Caco-2 (cell line): Measurements from ENCODE around the gene SBF2. TPM values are rescaled to one million over a fixed set of nuclear protein-coding genes. Genes with fewer than 3 reads are reported as not detected.

Experiments
- BruUV-seq: library from RNA; stranded (reverse); fragments of 400-500 nt; replicated peaks from 2 replicates; lab custom pipeline; 2021; lab: Mats Ljungman, UMichigan
- CTCF ChIA-PET: fragments of 300-600 bp; sonication (Branson Sonifier 250); formaldehyde crosslinking; loops from one replicate; lab custom pipeline; 2022; ENCODE audit warnings: antibody characterized with exemption; lab: Charles Lee
- POLR2A ChIA-PET: fragments of 300-600 bp; sonication (Branson Sonifier 250); formaldehyde crosslinking; loops from one replicate; lab custom pipeline; 2022; ENCODE audit warnings: antibody characterized with exemption; lab: Charles Lee
- DNase-seq, 2 experiments: peaks; one replicate each; pipeline versions ENCODE4 v3.0.0 to v3.0.0-alpha.2; 2020 to 2022
- H3K27me3 ChIP-seq: replicated peaks from 2 replicates; pipeline ENCODE4 v1.6.0; 2011; ENCODE audit warnings: low read length; ENCODE audit not compliant: control insufficient read depth, insufficient read depth
- H3K36me3 ChIP-seq: 2 replicates; pipeline ENCODE4 v1.5.1; 2011; ENCODE audit warnings: low read length; ENCODE audit not compliant: control insufficient read depth, insufficient read depth
- H3K4me1 ChIP-seq: fragments of 250-450 bp; sonication (Bioruptor Pico); 2 replicates; pipeline ENCODE4 v1.5.1; 2020; ENCODE audit warnings: mild to moderate bottlenecking
- H3K4me3 ChIP-seq: 2 replicates; pipeline ENCODE4 v1.5.1; 2011; ENCODE audit warnings: low read depth, mild to moderate bottlenecking, control low read depth, low read length
- H3K9me3 ChIP-seq: fragments of 250-450 bp; sonication (Bioruptor Pico); 2 replicates; pipeline ENCODE4 v1.5.1; 2020; ENCODE audit warnings: mild to moderate bottlenecking, moderate library complexity
- H3K27ac Mint-ChIP-seq: one replicate; pipeline ENCODE4 v1.8.0; 2022; ENCODE audit warnings: mixed read lengths; ENCODE audit not compliant: unreplicated experiment
- H3K27me3 Mint-ChIP-seq: one replicate; pipeline ENCODE4 v1.8.0; 2022; ENCODE audit warnings: mixed read lengths; ENCODE audit not compliant: insufficient read depth, unreplicated experiment
- H3K36me3 Mint-ChIP-seq: one replicate; pipeline ENCODE4 v1.8.0; 2022; ENCODE audit warnings: mild to moderate bottlenecking, mixed read lengths; ENCODE audit not compliant: insufficient read depth, unreplicated experiment
- H3K4me1 Mint-ChIP-seq: one replicate; pipeline ENCODE4 v1.8.0; 2022; ENCODE audit warnings: low read depth, mixed read lengths; ENCODE audit not compliant: unreplicated experiment
- H3K4me3 Mint-ChIP-seq: one replicate; pipeline ENCODE4 v1.8.0; 2022; ENCODE audit warnings: mild to moderate bottlenecking, moderate library complexity, mixed read lengths; ENCODE audit not compliant: unreplicated experiment
- H3K9me3 Mint-ChIP-seq: one replicate; pipeline ENCODE4 v1.8.0; 2022; ENCODE audit warnings: mixed read lengths; ENCODE audit not compliant: unreplicated experiment
- CTCF ChIP-seq, 2 experiments: fragments of 200-600 bp in 1 of 2; IDR thresholded peaks; 1 replicate in 1 of 2; 2 replicates in 1 of 2; pipeline versions ENCODE4 v1.5.1 to v1.8.0; 2011 to 2022; ENCODE audit warnings: antibody characterized with exemption in 1 of 2, control low read depth in 1 of 2, inconsistent platforms in 1 of 2, low read depth in 1 of 2, low read length in 1 of 2, mild to moderate bottlenecking in 1 of 2, moderate library complexity in 1 of 2; ENCODE audit not compliant: insufficient read depth in 1 of 2, severe bottlenecking in 1 of 2, unreplicated experiment in 1 of 2
- intact Hi-C: fragments of 100-400 bp; cut with micrococcal nuclease; formaldehyde crosslinking; loops from one replicate; pipeline ENCODE4 v1.10.0; 2022; ENCODE audit not compliant: unreplicated experiment
- total RNA-seq: library from RNA; stranded (reverse); gene quantifications from 2 replicates; pipeline ENCODE4 v1.2.3, GENCODE V29; 2022

The SBF2 gene
- total RNA-seq, 1 experiment from 2014 or later = 72.2 TPM

- intact Hi-C loops = no loop called here
- Mint-ChIP-seq H3K4me1 (peaks cover 22% of the 10 kb centered on the region), H3K9me3 (no peaks in the 10 kb centered on the region), H3K36me3 (peaks cover 46% of the 10 kb centered on the region), H3K27ac (peak overlapping the region; percentile 74), H3K4me3 (peak overlapping the region; percentile 76), H3K27me3 (no peaks in the 10 kb centered on the region)
- no peak for TF ChIP-seq CTCF (IDR thresholded peaks at IDR 0.05; ENCODE audit: insufficient read depth in 1 of 2, low read depth in 1 of 2, low read length in 1 of 2, severe bottlenecking in 1 of 2, unreplicated experiment in 1 of 2)
- CTCF ChIA-PET = interaction anchor here (0.8 kb wide), 1 partner anchor 13 kb away, joined by 3 read pairs; no protein-coding TSS in a partner anchor
- H3K4me3 ChIP-seq = peak overlapping the region; percentile 88
- no peak for DNase-seq
- peaks cover 5% of the 10 kb centered on the region; the same call in 1 of the 2 replicates for H3K4me1 ChIP-seq
- no peaks in the 10 kb centered on the region; the same call in 1 of the 2 replicates for H3K36me3 ChIP-seq
- no TSS peak for BruUV-seq
- POLR2A ChIA-PET = interaction anchor here (0.7 to 1.1 kb wide), 2 partner anchors 9 to 538 kb away, joined by 4 to 5 read pairs; no protein-coding TSS in a partner anchor
- H3K27me3 ChIP-seq = no peaks in the 10 kb centered on the region
- no peaks in the 10 kb centered on the region for H3K9me3 ChIP-seq
Measured at GRCh38 chr11:10295064-10295901, 1.3 kb upstream of the SBF2 start.

GRCh38 chr11:10294290-10294953 lies 403 bp upstream of the SBF2 start:
- POLR2A ChIA-PET = interaction anchor here (1.9 kb wide), 1 partner anchor 11 kb away, joined by 13 read pairs; the partner anchor contains the start of gene ADM
- Mint-ChIP-seq H3K9me3 (no peaks in the 10 kb centered on the region), H3K4me3 (peak overlapping the region; percentile 76), H3K4me1 (peaks cover 17% of the 10 kb centered on the region), H3K36me3 (peaks cover 39% of the 10 kb centered on the region), H3K27me3 (no peaks in the 10 kb centered on the region), H3K27ac (peak overlapping the region; percentile 74)
- H3K27me3 ChIP-seq = no peaks in the 10 kb centered on the region
- peak overlapping the region; percentile 88 for H3K4me3 ChIP-seq
- intact Hi-C loops = loop anchor here (1.0 kb wide), 1 partner anchor 9 kb away; no protein-coding TSS in a partner anchor
- H3K4me1 ChIP-seq = peaks cover 5% of the 10 kb centered on the region
- no peaks in the 10 kb centered on the region; the same call in 1 of the 2 replicates for H3K36me3 ChIP-seq
- TF ChIP-seq CTCF (IDR thresholded peaks at IDR 0.05; ENCODE audit: insufficient read depth in 1 of 2, low read depth in 1 of 2, low read length in 1 of 2, severe bottlenecking in 1 of 2, unreplicated experiment in 1 of 2) = no peak
- DNase-seq = peak; percentile 60 to 64
- CTCF ChIA-PET = interaction anchor here (0.5 kb wide), 1 partner anchor 11 kb away, joined by 5 read pairs; the partner anchor contains the start of gene ADM
- BruUV-seq = TSS peak; percentile 53
- H3K9me3 ChIP-seq = no peaks in the 10 kb centered on the region
